SK-N-MC (cell line): ENCODE measurements around the gene MXRA8.

Source experiments
- DNase-seq: peaks from one replicate; pipeline ENCODE4 v3.0.0-alpha.2; 2011; ENCODE audit warnings: low read depth, low spot score
- H3K27ac ChIP-seq: fragments of 200-600 bp; sonication (generic); 2 replicates; pipeline ENCODE4 v1.5.1; 2016; ENCODE audit warnings: mixed run types
- H3K36me3 ChIP-seq: fragments of 200-600 bp; sonication (generic); 2 replicates; pipeline ENCODE4 v1.6.1; 2017; ENCODE audit warnings: antibody characterized with exemption, low read length, mixed read lengths; ENCODE audit not compliant: insufficient read depth
- H3K4me3 ChIP-seq: fragments of 200-600 bp; sonication (generic); 2 replicates; pipeline ENCODE4 v1.5.1; 2016
- H3K9ac ChIP-seq: fragments of 200-600 bp; sonication (generic); 2 replicates; pipeline ENCODE4 v1.8.0; 2017; ENCODE audit warnings: mixed run types, mixed read lengths; ENCODE audit not compliant: insufficient read length
- H3K9me3 ChIP-seq: fragments of 200-600 bp; sonication (generic); 2 replicates; pipeline ENCODE4 v1.6.1; 2017; ENCODE audit warnings: low read depth, mild to moderate bottlenecking, antibody characterized with exemption, low read length, moderate library complexity, mixed read lengths
- EZH2 ChIP-seq: fragments of 200-600 bp; sonication (generic); IDR thresholded peaks from one replicate; pipeline ENCODE4 v1.6.1; 2017; ENCODE audit warnings: antibody characterized with exemption
- FOXP2 ChIP-seq: optimal IDR thresholded peaks from 2 replicates; pipeline ENCODE3; 2011; ENCODE audit warnings: mild to moderate bottlenecking, moderate library complexity; ENCODE audit not compliant: insufficient read depth; ENCODE audit errors: extremely low read length, control extremely low read depth
- POLR2AphosphoS5 ChIP-seq: IDR thresholded peaks from 2 replicates; pipeline ENCODE4 v1.6.1; 2012; ENCODE audit warnings: mild to moderate bottlenecking, low read depth, low read length, borderline replicate concordance

Gene MXRA8

DNA sequence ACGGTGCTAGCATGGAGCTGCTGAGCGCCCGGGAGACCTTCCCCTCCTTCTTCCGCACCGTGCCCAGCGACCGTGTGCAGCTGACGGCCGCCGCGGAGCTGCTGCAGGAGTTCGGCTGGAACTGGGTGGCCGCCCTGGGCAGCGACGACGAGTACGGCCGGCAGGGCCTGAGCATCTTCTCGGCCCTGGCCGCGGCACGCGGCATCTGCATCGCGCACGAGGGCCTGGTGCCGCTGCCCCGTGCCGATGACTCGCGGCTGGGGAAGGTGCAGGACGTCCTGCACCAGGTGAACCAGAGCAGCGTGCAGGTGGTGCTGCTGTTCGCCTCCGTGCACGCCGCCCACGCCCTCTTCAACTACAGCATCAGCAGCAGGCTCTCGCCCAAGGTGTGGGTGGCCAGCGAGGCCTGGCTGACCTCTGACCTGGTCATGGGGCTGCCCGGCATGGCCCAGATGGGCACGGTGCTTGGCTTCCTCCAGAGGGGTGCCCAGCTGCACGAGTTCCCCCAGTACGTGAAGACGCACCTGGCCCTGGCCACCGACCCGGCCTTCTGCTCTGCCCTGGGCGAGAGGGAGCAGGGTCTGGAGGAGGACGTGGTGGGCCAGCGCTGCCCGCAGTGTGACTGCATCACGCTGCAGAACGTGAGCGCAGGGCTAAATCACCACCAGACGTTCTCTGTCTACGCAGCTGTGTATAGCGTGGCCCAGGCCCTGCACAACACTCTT, 26.2 kb downstream of the MXRA8 start:
- no peak for DNase-seq
- Histone ChIP-seq H3K9me3 (no peaks in the 10 kb centered on the region), H3K36me3 (peaks cover under 1% of the 10 kb centered on the region; the same call in 1 of the 2 replicates), H3K27ac (no peak overlapping the region), H3K4me3 (no peak overlapping the region), H3K9ac (no peak overlapping the region)
- TF ChIP-seq FOXP2 (no peak), EZH2 (no peak), POLR2AphosphoS5 (no peak)

DNA sequence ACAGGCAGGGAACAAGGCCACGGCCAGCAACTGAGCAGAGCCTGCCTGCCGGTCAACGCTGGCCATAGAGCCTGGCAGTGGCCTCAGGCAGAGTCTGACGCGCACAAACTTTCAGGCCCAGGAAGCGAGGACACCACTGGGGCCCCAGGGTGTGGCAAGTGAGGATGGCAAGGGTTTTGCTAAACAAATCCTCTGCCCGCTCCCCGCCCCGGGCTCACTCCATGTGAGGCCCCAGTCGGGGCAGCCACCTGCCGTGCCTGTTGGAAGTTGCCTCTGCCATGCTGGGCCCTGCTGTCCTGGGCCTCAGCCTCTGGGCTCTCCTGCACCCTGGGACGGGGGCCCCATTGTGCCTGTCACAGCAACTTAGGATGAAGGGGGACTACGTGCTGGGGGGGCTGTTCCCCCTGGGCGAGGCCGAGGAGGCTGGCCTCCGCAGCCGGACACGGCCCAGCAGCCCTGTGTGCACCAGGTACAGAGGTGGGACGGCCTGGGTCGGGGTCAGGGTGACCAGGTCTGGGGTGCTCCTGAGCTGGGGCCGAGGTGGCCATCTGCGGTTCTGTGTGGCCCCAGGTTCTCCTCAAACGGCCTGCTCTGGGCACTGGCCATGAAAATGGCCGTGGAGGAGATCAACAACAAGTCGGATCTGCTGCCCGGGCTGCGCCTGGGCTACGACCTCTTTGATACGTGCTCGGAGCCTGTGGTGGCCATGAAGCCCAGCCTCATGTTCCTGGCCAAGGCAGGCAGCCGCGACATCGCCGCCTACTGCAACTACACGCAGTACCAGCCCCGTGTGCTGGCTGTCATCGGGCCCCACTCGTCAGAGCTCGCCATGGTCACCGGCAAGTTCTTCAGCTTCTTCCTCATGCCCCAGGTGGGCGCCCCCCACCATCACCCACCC, 27.0 kb downstream of the MXRA8 start, which contains the start of gene TAS1R3:
Gene TAS1R3, plus strand, starts transcription at position 213 of the 898 bp plus-strand sequence. Its CDS starts 66 bp downstream, at position 279.
- H3K27ac ChIP-seq: no peak within 1 kb of the TSS

DNA sequence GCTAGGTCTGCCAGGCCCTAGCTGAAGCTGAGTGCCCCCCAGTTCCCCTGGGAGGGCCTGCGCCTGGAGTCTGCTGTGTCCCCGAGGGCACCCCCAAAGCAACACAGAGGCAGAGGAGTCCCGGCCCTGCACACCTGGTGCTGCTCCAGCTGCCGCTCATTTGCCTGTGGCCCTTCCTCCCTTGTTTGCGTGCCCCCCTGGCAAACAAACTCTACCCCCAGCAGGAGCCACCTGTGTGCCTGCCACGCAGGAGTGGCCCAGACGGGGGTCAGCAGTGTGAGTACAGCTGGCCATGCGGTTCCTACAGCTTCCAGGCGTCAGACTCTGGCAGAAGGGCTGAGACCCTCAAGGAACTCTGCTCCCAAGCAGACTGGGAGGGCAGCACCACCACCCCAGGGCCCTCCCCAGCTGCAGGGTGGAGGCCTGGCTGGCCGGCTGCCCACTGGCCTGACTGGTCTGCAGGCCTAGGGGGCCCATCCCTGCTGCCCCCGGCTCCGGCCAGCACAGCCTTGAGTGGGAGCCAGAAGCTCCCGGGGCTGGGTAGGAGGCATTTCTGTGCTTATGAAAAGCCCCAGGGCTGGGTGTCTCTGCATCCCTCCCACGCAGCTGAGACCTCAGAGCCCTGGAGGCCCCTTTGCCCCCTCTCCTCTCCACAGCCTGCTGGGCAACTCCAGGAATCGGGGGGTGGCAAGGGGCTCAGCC, 27.8 kb downstream of the MXRA8 start:
- TF ChIP-seq POLR2AphosphoS5: no peak
- TF ChIP-seq FOXP2: no peak
- Histone ChIP-seq H3K36me3 (no peaks in the 10 kb centered on the region), H3K27ac (no peak overlapping the region), H3K9ac (no peak overlapping the region), H3K9me3 (no peaks in the 10 kb centered on the region), H3K4me3 (no peak overlapping the region)
- DNase-seq: no peak

More for the DNA sequence above, 27.0 kb downstream of the MXRA8 start, which contains the start of gene TAS1R3:
- no peaks in the 10 kb centered on the region for H3K36me3 ChIP-seq
- no peak for TF ChIP-seq POLR2AphosphoS5
- TF ChIP-seq FOXP2: no peak
- no peak for TF ChIP-seq EZH2
- H3K9me3 ChIP-seq: no peaks in the 10 kb centered on the region
- no peak for DNase-seq
- no peak within 1 kb of the TSS for H3K9ac ChIP-seq
- H3K4me3 ChIP-seq: no peak within 1 kb of the TSS

DNA sequence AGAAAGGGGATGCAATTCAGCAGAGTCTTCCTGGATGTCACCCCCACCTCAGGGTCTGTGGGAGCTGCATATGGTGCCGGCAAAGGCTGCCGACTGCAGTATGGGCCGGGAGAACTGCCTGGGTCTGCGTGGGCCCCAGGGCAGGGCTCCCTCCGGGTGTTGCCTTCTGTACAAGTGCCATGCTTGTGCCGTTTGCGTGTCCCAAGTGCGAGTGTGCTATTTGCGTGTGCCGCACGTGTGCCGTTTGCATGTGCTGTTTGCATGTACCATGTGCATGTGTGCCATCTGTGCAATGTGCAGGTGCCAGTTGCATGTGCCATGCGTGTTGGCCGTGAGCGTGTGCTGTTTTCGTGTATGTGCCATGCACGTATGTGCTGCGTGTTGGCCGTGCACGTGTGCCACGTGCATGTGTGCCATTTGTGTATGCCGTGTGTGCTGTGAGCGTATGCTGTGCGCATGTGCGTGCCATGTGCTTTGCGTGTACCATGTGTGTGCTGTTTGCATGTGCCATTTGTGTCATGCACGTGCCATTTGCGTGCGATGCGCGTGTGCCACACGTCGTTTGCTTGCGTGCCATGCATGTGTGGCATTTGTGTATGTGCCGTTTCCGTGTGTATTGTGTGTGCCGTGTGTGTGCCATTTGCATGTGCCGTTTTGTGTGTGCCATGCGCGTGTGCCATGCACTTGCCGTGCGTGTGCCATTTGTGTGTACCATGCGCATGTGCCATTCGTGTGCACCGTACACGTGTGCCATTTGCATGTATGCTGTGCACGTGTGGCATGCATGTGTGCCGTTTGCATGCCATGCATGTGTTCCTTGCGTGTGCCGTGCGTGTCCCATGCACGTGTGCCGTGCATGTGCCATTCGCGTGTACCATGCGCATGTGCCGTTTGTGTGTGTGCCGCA, 28.8 kb downstream of the MXRA8 start:
- Histone ChIP-seq H3K9me3 (no peaks in the 10 kb centered on the region), H3K4me3 (no peak overlapping the region), H3K27ac (no peak overlapping the region), H3K9ac (no peak overlapping the region), H3K36me3 (no peaks in the 10 kb centered on the region)
- no peak for DNase-seq
- TF ChIP-seq EZH2 (no peak), POLR2AphosphoS5 (no peak), FOXP2 (no peak)

DNA sequence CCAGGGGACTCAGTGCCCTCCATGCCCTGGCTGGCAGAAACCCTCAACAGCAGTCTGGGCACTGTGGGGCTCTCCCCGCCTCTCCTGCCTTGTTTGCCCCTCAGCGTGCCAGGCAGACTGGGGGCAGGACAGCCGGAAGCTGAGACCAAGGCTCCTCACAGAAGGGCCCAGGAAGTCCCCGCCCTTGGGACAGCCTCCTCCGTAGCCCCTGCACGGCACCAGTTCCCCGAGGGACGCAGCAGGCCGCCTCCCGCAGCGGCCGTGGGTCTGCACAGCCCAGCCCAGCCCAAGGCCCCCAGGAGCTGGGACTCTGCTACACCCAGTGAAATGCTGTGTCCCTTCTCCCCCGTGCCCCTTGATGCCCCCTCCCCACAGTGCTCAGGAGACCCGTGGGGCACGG, 30.1 kb downstream of the MXRA8 start:
- Histone ChIP-seq H3K4me3 (no peak overlapping the region), H3K9me3 (no peaks in the 10 kb centered on the region), H3K9ac (no peak overlapping the region), H3K36me3 (no peaks in the 10 kb centered on the region), H3K27ac (no peak overlapping the region)
- no peak for DNase-seq
- no peak for TF ChIP-seq FOXP2
- no peak for TF ChIP-seq EZH2
- TF ChIP-seq POLR2AphosphoS5: no peak

DNA sequence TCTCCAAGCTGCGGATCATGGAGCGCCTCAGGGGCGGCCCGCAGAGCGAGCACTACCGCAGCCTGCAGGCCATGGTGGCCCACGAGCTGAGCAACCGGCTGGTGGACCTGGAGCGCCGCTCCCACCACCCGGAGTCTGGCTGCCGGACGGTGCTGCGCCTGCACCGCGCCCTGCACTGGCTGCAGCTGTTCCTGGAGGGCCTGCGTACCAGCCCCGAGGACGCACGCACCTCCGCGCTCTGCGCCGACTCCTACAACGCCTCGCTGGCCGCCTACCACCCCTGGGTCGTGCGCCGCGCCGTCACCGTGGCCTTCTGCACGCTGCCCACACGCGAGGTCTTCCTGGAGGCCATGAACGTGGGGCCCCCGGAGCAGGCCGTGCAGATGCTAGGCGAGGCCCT, 31.1 kb downstream of the MXRA8 start:
- TF ChIP-seq EZH2 (no peak), POLR2AphosphoS5 (no peak), FOXP2 (no peak)
- Histone ChIP-seq H3K27ac (no peak overlapping the region), H3K36me3 (no peaks in the 10 kb centered on the region), H3K9me3 (no peaks in the 10 kb centered on the region), H3K4me3 (no peak overlapping the region), H3K9ac (no peak overlapping the region)
- no peak for DNase-seq

DNA sequence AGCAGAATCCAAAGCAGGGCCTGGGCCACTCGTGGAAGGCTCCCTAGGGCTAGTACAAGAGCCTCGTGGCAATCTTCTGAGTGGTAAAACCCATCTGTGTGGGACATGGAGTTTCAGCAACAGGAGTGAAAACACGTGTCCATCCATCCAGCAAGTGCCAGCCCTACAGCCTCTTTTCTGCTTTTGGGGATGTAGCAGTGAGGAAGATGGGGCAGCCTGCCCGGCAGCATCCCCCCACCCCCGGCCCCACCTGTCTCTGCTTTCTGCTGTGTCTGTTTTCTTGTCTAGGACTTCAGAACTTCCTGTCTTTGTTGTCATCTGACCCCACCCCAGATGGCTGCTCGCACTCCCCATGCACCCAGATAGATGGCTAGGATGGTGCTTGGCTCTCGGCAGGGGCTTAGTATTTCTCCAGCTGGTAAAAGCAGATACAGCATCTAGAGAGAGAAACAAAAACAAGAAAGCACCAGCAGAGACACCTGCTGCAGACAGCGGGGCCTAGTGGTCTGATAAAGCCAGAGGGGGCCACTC, 32.2 kb downstream of the MXRA8 start:
- no peak overlapping the region for H3K9ac ChIP-seq
- no peaks in the 10 kb centered on the region for H3K9me3 ChIP-seq
- H3K27ac ChIP-seq: no peak overlapping the region
- H3K36me3 ChIP-seq: no peaks in the 10 kb centered on the region; the same call in 1 of the 2 replicates
- H3K4me3 ChIP-seq: no peak overlapping the region
- TF ChIP-seq POLR2AphosphoS5 (no peak), EZH2 (no peak), FOXP2 (no peak)
- no peak for DNase-seq
